ENCODE results near the gene RCAN1.

DNA sequence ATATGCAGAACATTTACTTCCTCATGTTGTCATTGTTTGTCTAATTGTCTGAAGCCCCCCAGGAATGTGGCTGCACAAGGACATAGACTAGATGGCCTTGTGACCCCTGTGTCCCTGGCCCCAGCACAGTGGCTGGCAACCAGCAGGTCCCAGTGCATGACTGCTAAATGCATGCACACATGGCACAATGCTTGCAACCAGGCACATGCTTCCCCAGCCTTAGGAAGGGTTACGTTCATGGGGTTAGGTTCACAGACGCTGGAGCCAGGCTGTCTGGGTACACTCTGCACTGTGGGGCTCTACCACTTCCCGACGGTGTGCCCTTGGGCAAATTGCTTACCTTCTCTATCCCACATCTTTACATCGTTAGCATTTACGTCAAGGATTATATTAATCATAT lies 32.6 kb upstream of the RCAN1 start:
- TF ChIP-seq, protein P1, sequence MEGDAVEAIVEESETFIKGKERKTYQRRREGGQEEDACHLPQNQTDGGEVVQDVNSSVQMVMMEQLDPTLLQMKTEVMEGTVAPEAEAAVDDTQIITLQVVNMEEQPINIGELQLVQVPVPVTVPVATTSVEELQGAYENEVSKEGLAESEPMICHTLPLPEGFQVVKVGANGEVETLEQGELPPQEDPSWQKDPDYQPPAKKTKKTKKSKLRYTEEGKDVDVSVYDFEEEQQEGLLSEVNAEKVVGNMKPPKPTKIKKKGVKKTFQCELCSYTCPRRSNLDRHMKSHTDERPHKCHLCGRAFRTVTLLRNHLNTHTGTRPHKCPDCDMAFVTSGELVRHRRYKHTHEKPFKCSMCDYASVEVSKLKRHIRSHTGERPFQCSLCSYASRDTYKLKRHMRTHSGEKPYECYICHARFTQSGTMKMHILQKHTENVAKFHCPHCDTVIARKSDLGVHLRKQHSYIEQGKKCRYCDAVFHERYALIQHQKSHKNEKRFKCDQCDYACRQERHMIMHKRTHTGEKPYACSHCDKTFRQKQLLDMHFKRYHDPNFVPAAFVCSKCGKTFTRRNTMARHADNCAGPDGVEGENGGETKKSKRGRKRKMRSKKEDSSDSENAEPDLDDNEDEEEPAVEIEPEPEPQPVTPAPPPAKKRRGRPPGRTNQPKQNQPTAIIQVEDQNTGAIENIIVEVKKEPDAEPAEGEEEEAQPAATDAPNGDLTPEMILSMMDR (IDR thresholded peaks at IDR 0.05) = no peak
- TF ChIP-seq POLR2A (IDR thresholded peaks at IDR 0.05) = no peak

All from body of pancreas (tissue), 4 donors.